Measurements from ENCODE around the gene FBXL17. TPM values are rescaled to one million over a fixed set of nuclear protein-coding genes. Genes with fewer than 3 reads are reported as not detected.

FBXL17 gene
- total and polyA plus RNA-seq, 2 donors (not counting 1 experiment from before 2014, with no cell fraction given), result 7.3 to 40.3 TPM

- Histone ChIP-seq H3K9me3 (ENCODE audit: control extremely low read depth in 1 of 3, control insufficient read depth in 2 of 3, insufficient read depth in 1 of 3, low read length in 2 of 3) (peaks cover 0 to 3% (median under 1%) of the 10 kb centered on the region in 3 donors), H3K36me3 (replicated peaks in 1 of 2; ENCODE audit: control extremely low read depth in 1 of 2, control insufficient read depth in 1 of 2, extremely low read depth in 1 of 2, insufficient read depth in 2 of 2, low read length in 1 of 2) (no peaks in the 10 kb centered on the region), H3K27me3 (replicated peaks in 1 of 4; ENCODE audit: control extremely low read depth in 1 of 4, control insufficient read depth in 3 of 4, insufficient read depth in 4 of 4, low read length in 3 of 4) (no peaks in the 10 kb centered on the region), H3K27ac (ENCODE audit: low read length in 2 of 2) (peak overlapping the region; percentile 91 to 97), H4K20me1 (ENCODE audit: control insufficient read depth, insufficient read depth, low read length, poor library complexity, severe bottlenecking) (no peaks in the 10 kb centered on the region), H3K79me2 (ENCODE audit: control insufficient read depth, insufficient read depth, low read length) (peaks cover 34% of the 10 kb centered on the region), H3K4me1 (ENCODE audit: control insufficient read depth in 2 of 2, insufficient read depth in 2 of 2, low read length in 2 of 2) (peaks cover 17 to 20% of the 10 kb centered on the region in 2 donors), H3K9ac (ENCODE audit: low read length) (peak overlapping the region; percentile 96), H3K4me2 (replicated peaks; ENCODE audit: low read depth, low read length, poor library complexity, severe bottlenecking) (peak overlapping the region; percentile 89), H3K4me3 (ENCODE audit: control extremely low read depth in 1 of 5, extremely low read depth in 1 of 5, insufficient read depth in 1 of 5, low read depth in 2 of 5, low read length in 4 of 5) (peak overlapping the region; percentile 2 to 99 (median 83)), H2AFZ (ENCODE audit: insufficient read depth, low read depth, low read length, poor library complexity, severe bottlenecking) (peak overlapping the region; percentile 91)
- intact Hi-C loops (cut with micrococcal nuclease), result loop anchor here (5.0 kb wide), 1 partner anchor 346 kb away; no protein-coding TSS in a partner anchor
- Mint-ChIP-seq H3K4me3 (peak overlapping the region; percentile 87), H3K27me3 (no peaks in the 10 kb centered on the region), H3K4me1 (peaks cover 35% of the 10 kb centered on the region), H3K9me3 (ENCODE audit: insufficient read depth) (no peaks in the 10 kb centered on the region), H3K27ac (peak overlapping the region; percentile 94)
- under 1% methylated on average over 74 of the region's 74 CpGs for WGBS (ENCODE audit: insufficient coverage)
- POLR2A ChIA-PET, result interaction anchor here (1.5 to 1.8 kb wide), 2 partner anchors 347 to 1029 kb away, joined by 4 to 15 read pairs; partner anchors contain the start of gene PJA2
- CTCF ChIA-PET, result interaction anchor here (0.8 to 1.8 kb wide), 2 partner anchors 9 to 121 kb away, joined by 3 to 7 read pairs; no protein-coding TSS in a partner anchor
- TF ChIP-seq EZH2 (IDR thresholded peaks at IDR 0.05; ENCODE audit: borderline replicate concordance, insufficient read depth, low read depth, low read length, poor library complexity, severe bottlenecking), result no peak
- TF ChIP-seq, protein P1, sequence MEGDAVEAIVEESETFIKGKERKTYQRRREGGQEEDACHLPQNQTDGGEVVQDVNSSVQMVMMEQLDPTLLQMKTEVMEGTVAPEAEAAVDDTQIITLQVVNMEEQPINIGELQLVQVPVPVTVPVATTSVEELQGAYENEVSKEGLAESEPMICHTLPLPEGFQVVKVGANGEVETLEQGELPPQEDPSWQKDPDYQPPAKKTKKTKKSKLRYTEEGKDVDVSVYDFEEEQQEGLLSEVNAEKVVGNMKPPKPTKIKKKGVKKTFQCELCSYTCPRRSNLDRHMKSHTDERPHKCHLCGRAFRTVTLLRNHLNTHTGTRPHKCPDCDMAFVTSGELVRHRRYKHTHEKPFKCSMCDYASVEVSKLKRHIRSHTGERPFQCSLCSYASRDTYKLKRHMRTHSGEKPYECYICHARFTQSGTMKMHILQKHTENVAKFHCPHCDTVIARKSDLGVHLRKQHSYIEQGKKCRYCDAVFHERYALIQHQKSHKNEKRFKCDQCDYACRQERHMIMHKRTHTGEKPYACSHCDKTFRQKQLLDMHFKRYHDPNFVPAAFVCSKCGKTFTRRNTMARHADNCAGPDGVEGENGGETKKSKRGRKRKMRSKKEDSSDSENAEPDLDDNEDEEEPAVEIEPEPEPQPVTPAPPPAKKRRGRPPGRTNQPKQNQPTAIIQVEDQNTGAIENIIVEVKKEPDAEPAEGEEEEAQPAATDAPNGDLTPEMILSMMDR (IDR thresholded peaks at IDR 0.05), result no peak
- ATAC-seq (ENCODE audit: low read depth), result peak; percentile 60
- DNase-seq, result peak; percentile 90
These were observed 446 bp downstream of the FBXL17 start for GRCh38 chr5:108381350-108381953.
